PC-9 (cell line): ENCODE data around the gene MINDY4.

Experiments used
- EZH2 ChIP-seq: fragments of 200-600 bp; sonication (generic); IDR thresholded peaks from 2 replicates; pipeline ENCODE4 v1.8.0; 2017; ENCODE audit warnings: antibody characterized with exemption, low read depth
- TF ChIP-seq, protein P1 (sequence below): fragments of 200-600 bp; sonication (generic); conservative IDR thresholded peaks from 2 replicates; pipeline ENCODE4 v1.6.1; 2017; ENCODE audit warnings: mixed run types, antibody characterized with exemption, mild to moderate bottlenecking, moderate library complexity

- TF ChIP-seq, protein P1, sequence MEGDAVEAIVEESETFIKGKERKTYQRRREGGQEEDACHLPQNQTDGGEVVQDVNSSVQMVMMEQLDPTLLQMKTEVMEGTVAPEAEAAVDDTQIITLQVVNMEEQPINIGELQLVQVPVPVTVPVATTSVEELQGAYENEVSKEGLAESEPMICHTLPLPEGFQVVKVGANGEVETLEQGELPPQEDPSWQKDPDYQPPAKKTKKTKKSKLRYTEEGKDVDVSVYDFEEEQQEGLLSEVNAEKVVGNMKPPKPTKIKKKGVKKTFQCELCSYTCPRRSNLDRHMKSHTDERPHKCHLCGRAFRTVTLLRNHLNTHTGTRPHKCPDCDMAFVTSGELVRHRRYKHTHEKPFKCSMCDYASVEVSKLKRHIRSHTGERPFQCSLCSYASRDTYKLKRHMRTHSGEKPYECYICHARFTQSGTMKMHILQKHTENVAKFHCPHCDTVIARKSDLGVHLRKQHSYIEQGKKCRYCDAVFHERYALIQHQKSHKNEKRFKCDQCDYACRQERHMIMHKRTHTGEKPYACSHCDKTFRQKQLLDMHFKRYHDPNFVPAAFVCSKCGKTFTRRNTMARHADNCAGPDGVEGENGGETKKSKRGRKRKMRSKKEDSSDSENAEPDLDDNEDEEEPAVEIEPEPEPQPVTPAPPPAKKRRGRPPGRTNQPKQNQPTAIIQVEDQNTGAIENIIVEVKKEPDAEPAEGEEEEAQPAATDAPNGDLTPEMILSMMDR, result no peak
- no peak for TF ChIP-seq EZH2
Observed at GRCh38 chr7:30779574-30779973, 8.4 kb downstream of the MINDY4 start.
